Prostate gland (tissue), 2 donors: Measurements from ENCODE around the gene PRB3.

ENCODE experiments used
- CTCF ChIP-seq, 4 experiments: fragments of 200-600 bp in 2 of 4; fragments of 450-650 bp in 2 of 4; sonication (generic) in 2 of 4; IDR thresholded peaks; 1 replicate in 3 of 4; 2 replicates in 1 of 4; pipeline ENCODE4 v1.5.1; 2016 to 2019; ENCODE audit warnings: antibody characterized with exemption in 4 of 4, mild to moderate bottlenecking in 2 of 4, moderate library complexity in 2 of 4
- POLR2A ChIP-seq: fragments of 450-650 bp; IDR thresholded peaks from one replicate; pipeline ENCODE4 v1.6.1; 2016; ENCODE audit warnings: antibody characterized with exemption, mild to moderate bottlenecking
- POLR2AphosphoS5 ChIP-seq: sonication (generic); formaldehyde crosslinking; IDR thresholded peaks from one replicate; pipeline ENCODE4 v1.6.1; 2017; ENCODE audit warnings: antibody characterized with exemption

GRCh38 chr12:11242656-11243055 lies 26.9 kb downstream of the PRB3 start:
- TF ChIP-seq CTCF (IDR thresholded peaks at IDR 0.05) (no peak), POLR2AphosphoS5 (no peak), POLR2A (no peak)
